Endothelial cell of umbilical vein (primary cell): ENCODE data around the gene ATP6V1D. TPM values are rescaled to one million over a fixed set of nuclear protein-coding genes. Genes with fewer than 3 reads are reported as not detected.

ENCODE experiments used
- BruUV-seq: library from RNA; stranded (reverse); fragments of 400-500 nt; replicated peaks from 2 replicates; lab custom pipeline; 2021; lab: Mats Ljungman, UMichigan
- CTCF ChIA-PET: fragments of 300-600, 350-600 bp; sonication (Branson Sonifier 250); formaldehyde crosslinking; loops from one replicate; lab custom pipeline; 2021; ENCODE audit warnings: antibody characterized with exemption, inconsistent platforms; lab: Charles Lee
- POLR2A ChIA-PET: fragments of 300-600, 350-600 bp; sonication (Branson Sonifier 250); formaldehyde crosslinking; loops from one replicate; lab custom pipeline; 2021; ENCODE audit warnings: antibody characterized with exemption, inconsistent platforms; lab: Charles Lee
- DNase-seq: peaks from one replicate; pipeline ENCODE4 v3.0.0-alpha.2; 2011; ENCODE audit warnings: low read depth, low spot score
- FAIRE-seq: peaks from 2 replicates; lab custom pipeline; 2011; peaks lifted over from hg19 to GRCh38; lab: Jason Lieb, UNC
- H2AFZ ChIP-seq: 2 replicates; pipeline ENCODE4 v1.6.0; 2012; ENCODE audit warnings: low read depth, low read length, control low read depth, inconsistent platforms
- H3K27ac ChIP-seq: 2 replicates; pipeline ENCODE4 v1.5.1; 2011; ENCODE audit warnings: low read depth, mild to moderate bottlenecking, control low read depth, low read length, moderate library complexity; ENCODE audit not compliant: insufficient read depth
- H3K27me3 ChIP-seq, 2 experiments: 2 replicates each; pipeline versions ENCODE4 v1.6.0 to v1.6.1; 2011; ENCODE audit warnings: low read length in 2 of 2, mixed read lengths in 1 of 2; ENCODE audit not compliant: control insufficient read depth in 2 of 2, insufficient read depth in 2 of 2
- H3K36me3 ChIP-seq, 2 experiments: 2 replicates in 1 of 2; 3 replicates in 1 of 2; pipeline ENCODE4 v1.5.1; 2011; ENCODE audit warnings: low read length in 2 of 2, mild to moderate bottlenecking in 1 of 2, moderate library complexity in 1 of 2; ENCODE audit not compliant: control insufficient read depth in 2 of 2, insufficient read depth in 2 of 2; ENCODE audit errors: extremely low read depth in 1 of 2
- H3K4me1 ChIP-seq: 3 replicates; pipeline ENCODE4 v1.5.1; 2011; ENCODE audit warnings: mild to moderate bottlenecking, low read length; ENCODE audit not compliant: control insufficient read depth, insufficient read depth; ENCODE audit errors: extremely low read depth
- H3K4me2 ChIP-seq: 2 replicates; pipeline ENCODE4 v1.6.1; 2011; ENCODE audit warnings: low read length, control low read depth, mixed read lengths; ENCODE audit not compliant: insufficient read depth
- H3K4me3 ChIP-seq, 3 experiments: fragments of 200-600 bp in 1 of 3; sonication (generic), shearing (Covaris generic) in 1 of 3; replicated peaks in 1 of 3; 2 replicates each; pipeline ENCODE4 v1.5.1; 2011 to 2016; ENCODE audit warnings: control low read depth in 3 of 3, low read length in 3 of 3, mild to moderate bottlenecking in 2 of 3, inconsistent platforms in 1 of 3, low read depth in 1 of 3, moderate library complexity in 1 of 3; ENCODE audit not compliant: insufficient read depth in 1 of 3
- H3K79me2 ChIP-seq: 2 replicates; pipeline ENCODE4 v1.6.0; 2012; ENCODE audit warnings: low read length, inconsistent platforms; ENCODE audit not compliant: control insufficient read depth, insufficient read depth
- H3K9ac ChIP-seq: replicated peaks from 2 replicates; pipeline ENCODE3; 2011; ENCODE audit warnings: low read length, control low read depth; ENCODE audit not compliant: insufficient read depth; ENCODE audit errors: extremely low read depth
- H3K9me1 ChIP-seq: replicated peaks from 3 replicates; pipeline ENCODE4 v1.6.0; 2011; ENCODE audit warnings: mild to moderate bottlenecking, low read length; ENCODE audit not compliant: control insufficient read depth, insufficient read depth; ENCODE audit errors: extremely low read depth
- H3K9me3 ChIP-seq: replicated peaks from 2 replicates; pipeline ENCODE4 v1.5.1; 2012; ENCODE audit warnings: low read length, inconsistent platforms; ENCODE audit not compliant: control insufficient read depth, insufficient read depth
- H4K20me1 ChIP-seq: replicated peaks from 2 replicates; pipeline ENCODE3; 2011; ENCODE audit warnings: mild to moderate bottlenecking, low read length; ENCODE audit not compliant: control insufficient read depth, insufficient read depth; ENCODE audit errors: extremely low read depth
- CTCF ChIP-seq, 2 donors: IDR thresholded peaks; 1 replicate in 1 of 2; 2 replicates in 1 of 2; pipeline ENCODE4 v1.5.1; 2011; ENCODE audit warnings: low read length in 2 of 2, mild to moderate bottlenecking in 2 of 2, moderate library complexity in 2 of 2, control low read depth in 1 of 2, inconsistent platforms in 1 of 2, low read depth in 1 of 2; ENCODE audit not compliant: insufficient read depth in 1 of 2; ENCODE audit errors: extremely low read depth in 1 of 2
- EZH2 ChIP-seq: IDR thresholded peaks from 2 replicates; pipeline ENCODE4 v1.6.1; 2012; ENCODE audit warnings: borderline replicate concordance, low read depth, mild to moderate bottlenecking, moderate library complexity, low read length, inconsistent platforms; ENCODE audit not compliant: severe bottlenecking
- FOS ChIP-seq: IDR thresholded peaks from 2 replicates; pipeline ENCODE4 v1.6.1; 2011; ENCODE audit warnings: mild to moderate bottlenecking, low read length, moderate library complexity, borderline replicate concordance; ENCODE audit not compliant: insufficient read depth
- GATA2 ChIP-seq: IDR thresholded peaks from 2 replicates; pipeline ENCODE4 v1.7.0; 2011; ENCODE audit warnings: low read depth, mild to moderate bottlenecking, moderate library complexity, mixed read lengths, low read length; ENCODE audit not compliant: insufficient read length, insufficient read depth
- JUN ChIP-seq: IDR thresholded peaks from 2 replicates; pipeline ENCODE4 v1.6.1; 2011; ENCODE audit warnings: borderline replicate concordance, low read depth; ENCODE audit not compliant: insufficient read length, insufficient read depth
- MAX ChIP-seq: IDR thresholded peaks from 2 replicates; pipeline ENCODE4 v1.6.1; 2011; ENCODE audit not compliant: insufficient read depth, insufficient read length
- MYC ChIP-seq: IDR thresholded peaks from one replicate; pipeline ENCODE4 v1.6.1; 2011; ENCODE audit warnings: mild to moderate bottlenecking, low read depth, low read length
- POLR2A ChIP-seq: IDR thresholded peaks from 2 replicates; pipeline ENCODE4 v1.6.1; 2012; ENCODE audit warnings: low read depth, mild to moderate bottlenecking, control low read depth, low read length
- POLR2AphosphoS5 ChIP-seq: IDR thresholded peaks from 2 replicates; pipeline ENCODE4 v1.6.1; 2012; ENCODE audit warnings: low read depth, mild to moderate bottlenecking, control low read depth, low read length, moderate library complexity; ENCODE audit not compliant: insufficient read depth
- dilution Hi-C: fragments of 300-500 bp; cut with MboI; formaldehyde crosslinking; loops from one replicate; pipeline ENCODE4 v1.15.0; 2019; ENCODE audit warnings: low sequenced_read_pairs; ENCODE audit not compliant: extremely low pct_ligation_motif_present
- intact Hi-C: fragments of 100-400 bp; cut with micrococcal nuclease; formaldehyde crosslinking; loops from one replicate; pipeline ENCODE4 v1.10.0; 2022
- polyA plus RNA-seq, 4 experiments: library from polyadenylated mRNA; depleted of rRNA in 3 of 4; stranded (reverse) in 3 of 4; unstranded in 1 of 4; fragments of >200 nt; gene quantifications; 2 replicates each; pipeline versions ENCODE4 v1.2.1 to v1.2.3, GENCODE V29; 2011 to 2012; ENCODE audit warnings: missing spikeins in 1 of 4
- total RNA-seq: library from RNA; stranded (reverse); gene quantifications from 2 replicates; pipeline ENCODE4 v1.2.3, GENCODE V29; 2021

Gene ATP6V1D
- total and polyA plus RNA-seq, 2 donors (not counting 3 experiments of a cell fraction or from before 2014, with no cell fraction given): 28.6 to 63.1 TPM

GRCh38 chr14:67397536-67397935 lies 37.9 kb upstream of the ATP6V1D start:
- H3K4me1 ChIP-seq: peaks cover 16% of the 10 kb centered on the region
- H3K9ac ChIP-seq: no peak overlapping the region
- no peaks in the 10 kb centered on the region for H3K9me3 ChIP-seq
- BruUV-seq: no TSS peak
- POLR2A ChIA-PET: no interaction called here
- no peak for DNase-seq
- H3K36me3 ChIP-seq: no peaks in the 10 kb centered on the region
- FAIRE-seq: no peak
- dilution Hi-C loops (no loop called here), intact Hi-C loops (no loop called here)
- TF ChIP-seq CTCF (IDR thresholded peaks at IDR 0.05; ENCODE audit: extremely low read depth in 1 of 2, insufficient read depth in 1 of 2, low read depth in 1 of 2, low read length in 2 of 2): no peak
- TF ChIP-seq POLR2AphosphoS5: no peak
- TF ChIP-seq POLR2A: no peak
- no peak for TF ChIP-seq GATA2
- TF ChIP-seq MAX: no peak
- no peak for TF ChIP-seq JUN
- TF ChIP-seq FOS: no peak
- no peak for TF ChIP-seq MYC
- no peak for TF ChIP-seq EZH2
- peak overlapping the region; percentile 35 for H2AFZ ChIP-seq
- H3K4me3 ChIP-seq: no peak overlapping the region
- no peaks in the 10 kb centered on the region for H3K79me2 ChIP-seq
- no peaks in the 10 kb centered on the region for H3K9me1 ChIP-seq
- CTCF ChIA-PET: interaction anchor here (1.0 kb wide), 1 partner anchor 174 kb away, joined by 3 read pairs; no protein-coding TSS in a partner anchor
- H4K20me1 ChIP-seq: no peaks in the 10 kb centered on the region
- no peaks in the 10 kb centered on the region for H3K27me3 ChIP-seq
- no peak overlapping the region for H3K27ac ChIP-seq
- H3K4me2 ChIP-seq: no peak overlapping the region
